ENCODE results near the gene DNM2. TPM values are rescaled to one million over a fixed set of nuclear protein-coding genes. Genes with fewer than 3 reads are reported as not detected.

The DNM2 gene
- total RNA-seq, 4 donors from 2014 or later: 469 to 1,152 (median 585) TPM

- no peaks in the 10 kb centered on the region for H3K9me3 ChIP-seq
- H3K27me3 ChIP-seq: no peaks in the 10 kb centered on the region
- H3K36me3 ChIP-seq: peaks cover 0 to 62% (median 21%) of the 10 kb centered on the region in 4 donors
- 98% methylated on average over 5 of the region's 5 CpGs; no CpG with 5 or more reads in 1 of the 2 donors for WGBS, 2 donors (ENCODE audit: low coverage in 1 of 2)
- intact Hi-C loops (cut with DNase I; ENCODE audit: low total_unique reads) (no loop called here), in situ Hi-C loops (cut with MboI; ENCODE audit: low pct_ligation_motif_present in 1 of 4, low pct_unique_long_range_greater_than_20kb in 1 of 4, low sequenced_read_pairs in 3 of 4) (no loop called here)
- no peak for TF ChIP-seq CTCF (IDR thresholded peaks at IDR 0.05)
- TF ChIP-seq EP300 (IDR thresholded peaks at IDR 0.05; ENCODE audit: low read depth): no peak
- TF ChIP-seq POLR2A (IDR thresholded peaks at IDR 0.05): no peak
- TF ChIP-seq POLR2AphosphoS5 (IDR thresholded peaks at IDR 0.05): no peak
- H3K4me3 ChIP-seq: no peak overlapping the region
- H3K27ac ChIP-seq: no peak overlapping the region
- H3K4me1 ChIP-seq: no peaks in the 10 kb centered on the region
- DNase-seq: no peak
Observed at GRCh38 chr19:10802479-10802878, 84.6 kb downstream of the DNM2 start.

GRCh38 chr19:10803252-10803651, 85.4 kb downstream of the DNM2 start:
- H3K4me3 ChIP-seq: no peak overlapping the region
- TF ChIP-seq POLR2A (IDR thresholded peaks at IDR 0.05) (no peak), EP300 (IDR thresholded peaks at IDR 0.05; ENCODE audit: low read depth) (no peak), POLR2AphosphoS5 (IDR thresholded peaks at IDR 0.05) (no peak)
- no peaks in the 10 kb centered on the region for H3K9me3 ChIP-seq
- no peak for DNase-seq
- peaks cover 0 to 61% (median 21%) of the 10 kb centered on the region in 4 donors for H3K36me3 ChIP-seq
- in situ Hi-C loops (cut with MboI; ENCODE audit: low pct_ligation_motif_present in 1 of 4, low pct_unique_long_range_greater_than_20kb in 1 of 4, low sequenced_read_pairs in 3 of 4): no loop called here
- H3K4me1 ChIP-seq: no peaks in the 10 kb centered on the region
- H3K27me3 ChIP-seq: no peaks in the 10 kb centered on the region
- no peak overlapping the region for H3K27ac ChIP-seq
- WGBS, 2 donors (ENCODE audit: low coverage in 1 of 2): 97% methylated on average over 9 of the region's 9 CpGs; no CpG with 5 or more reads in 1 of the 2 donors
- intact Hi-C loops (cut with DNase I; ENCODE audit: low total_unique reads): no loop called here

- H3K9me3 ChIP-seq: no peaks in the 10 kb centered on the region
- no peak overlapping the region for H3K27ac ChIP-seq
- intact Hi-C loops (cut with DNase I; ENCODE audit: low total_unique reads) (no loop called here), in situ Hi-C loops (cut with MboI; ENCODE audit: low pct_ligation_motif_present in 1 of 4, low pct_unique_long_range_greater_than_20kb in 1 of 4, low sequenced_read_pairs in 3 of 4) (no loop called here)
- H3K36me3 ChIP-seq: peaks cover 0 to 67% (median 21%) of the 10 kb centered on the region in 4 donors
- 90 to 100% methylated on average over 3 to 11 of the region's 11 CpGs for WGBS, 2 donors (ENCODE audit: low coverage in 1 of 2)
- no peaks in the 10 kb centered on the region for H3K4me1 ChIP-seq
- no peak for DNase-seq
- no peak for TF ChIP-seq POLR2AphosphoS5 (IDR thresholded peaks at IDR 0.05)
- no peak for TF ChIP-seq CTCF (IDR thresholded peaks at IDR 0.05)
- no peak for TF ChIP-seq POLR2A (IDR thresholded peaks at IDR 0.05)
- no peak for TF ChIP-seq EP300 (IDR thresholded peaks at IDR 0.05; ENCODE audit: low read depth)
- H3K27me3 ChIP-seq: no peaks in the 10 kb centered on the region
- H3K4me3 ChIP-seq: no peak overlapping the region
Observed at GRCh38 chr19:10805065-10805757, 87.3 kb downstream of the DNM2 start.

GRCh38 chr19:10805758-10806247, 87.9 kb downstream of the DNM2 start:
- in situ Hi-C loops (cut with MboI; ENCODE audit: low pct_ligation_motif_present in 1 of 4, low pct_unique_long_range_greater_than_20kb in 1 of 4, low sequenced_read_pairs in 3 of 4): no loop called here

More at GRCh38 chr19:10805758-10806247, 87.9 kb downstream of the DNM2 start:
- no peak overlapping the region for H3K4me3 ChIP-seq
- H3K27me3 ChIP-seq: no peaks in the 10 kb centered on the region
- peaks cover 0 to 64% (median 19%) of the 10 kb centered on the region in 4 donors for H3K36me3 ChIP-seq
- H3K4me1 ChIP-seq: no peaks in the 10 kb centered on the region
- DNase-seq: no peak
- intact Hi-C loops (cut with DNase I; ENCODE audit: low total_unique reads): no loop called here
- no peak for TF ChIP-seq POLR2AphosphoS5 (IDR thresholded peaks at IDR 0.05)
- no peak for TF ChIP-seq EP300 (IDR thresholded peaks at IDR 0.05; ENCODE audit: low read depth)
- TF ChIP-seq POLR2A (IDR thresholded peaks at IDR 0.05): no peak
- no peak for TF ChIP-seq CTCF (IDR thresholded peaks at IDR 0.05)
- no peaks in the 10 kb centered on the region for H3K9me3 ChIP-seq
- 94% methylated on average over 11 of the region's 11 CpGs; no CpG with 5 or more reads in 1 of the 2 donors for WGBS, 2 donors (ENCODE audit: low coverage in 1 of 2)
- H3K27ac ChIP-seq: no peak overlapping the region
